GM18511 (cell line): ENCODE measurements around the gene JSRP1.

ENCODE experiments used
- ATAC-seq: cut with Tn5 transposase; IDR thresholded peaks from one replicate; pipeline ENCODE4 v1.9.1; 2021; ENCODE audit warnings: mild to moderate bottlenecking, moderate library complexity; ENCODE audit not compliant: unreplicated experiment

The JSRP1 gene

GRCh38 chr19:2233601-2234280 lies 22.5 kb downstream of the JSRP1 start:
- ATAC-seq: no peak

GRCh38 chr19:2232286-2233151 lies 23.7 kb downstream of the JSRP1 start:
- no peak for ATAC-seq

- no peak for ATAC-seq
These were observed 24.5 kb downstream of the JSRP1 start for GRCh38 chr19:2231621-2232221.

- ATAC-seq: no peak
These were observed 25.2 kb downstream of the JSRP1 start for GRCh38 chr19:2230807-2231533.

- ATAC-seq: no peak
These were observed 26.1 kb downstream of the JSRP1 start for GRCh38 chr19:2230033-2230531.

GRCh38 chr19:2229103-2230032 lies 26.8 kb downstream of the JSRP1 start:
- ATAC-seq: no peak

- no peak for ATAC-seq
These were observed 27.8 kb downstream of the JSRP1 start for GRCh38 chr19:2228157-2229030.

- ATAC-seq: no peak
These were observed 28.6 kb downstream of the JSRP1 start for GRCh38 chr19:2227415-2228156.

- no peak for ATAC-seq
These were observed 29.3 kb downstream of the JSRP1 start for GRCh38 chr19:2226840-2227360.

- no peak for ATAC-seq
These were observed 30.0 kb downstream of the JSRP1 start for GRCh38 chr19:2226051-2226839.

GRCh38 chr19:2225415-2226050 lies 30.7 kb downstream of the JSRP1 start:
- no peak for ATAC-seq

GRCh38 chr19:2224754-2225349 lies 31.4 kb downstream of the JSRP1 start:
- ATAC-seq: no peak

GRCh38 chr19:2223959-2224358 lies 32.3 kb downstream of the JSRP1 start:
- ATAC-seq: no peak

- ATAC-seq: no peak
These were observed 32.8 kb downstream of the JSRP1 start for GRCh38 chr19:2223391-2223790.

- ATAC-seq: no peak
These were observed 34.3 kb downstream of the JSRP1 start for GRCh38 chr19:2221918-2222317.

GRCh38 chr19:2221250-2221831 lies 34.9 kb downstream of the JSRP1 start:
- ATAC-seq: no peak
